HG03457 (cell line): ENCODE results near the gene PSMB11.
"Not testable (repeated sequence)": the region's sequence is repeated elsewhere in the genome, so short reads cannot be mapped to it uniquely, and the experiment has no call there.

ENCODE experiments used
- ATAC-seq: cut with Tn5 transposase; IDR thresholded peaks from one replicate; pipeline ENCODE4 v1.9.1; 2021; ENCODE audit warnings: moderate number of reproducible peaks; ENCODE audit not compliant: unreplicated experiment

Gene PSMB11

GRCh38 chr14:23013749-23014054, 28.3 kb upstream of the PSMB11 start:
- not testable (repeated sequence) for ATAC-seq

DNA sequence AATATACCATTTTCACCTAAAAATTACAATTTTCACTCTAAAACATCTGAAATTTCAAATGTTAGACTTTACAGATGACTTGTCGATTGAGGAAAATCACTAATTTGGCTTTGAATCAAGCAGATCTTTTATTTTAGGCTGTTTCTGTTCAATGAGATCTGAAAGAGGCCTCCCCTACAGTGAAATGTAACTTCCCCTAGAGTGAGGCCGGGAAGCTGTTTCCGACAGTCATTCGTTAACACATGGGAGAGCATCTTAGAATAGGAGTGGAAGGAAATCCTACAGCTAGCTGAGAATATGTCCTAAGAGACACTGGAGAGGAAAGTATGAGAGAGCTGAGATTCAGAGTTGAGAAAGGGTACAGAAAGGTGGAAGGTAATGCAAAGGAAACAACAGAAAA, 26.4 kb upstream of the PSMB11 start:
- ATAC-seq: no peak

GRCh38 chr14:23017091-23017490, 24.9 kb upstream of the PSMB11 start:
- no peak for ATAC-seq

GRCh38 chr14:23018107-23018506, 23.9 kb upstream of the PSMB11 start:
- ATAC-seq: no peak

DNA sequence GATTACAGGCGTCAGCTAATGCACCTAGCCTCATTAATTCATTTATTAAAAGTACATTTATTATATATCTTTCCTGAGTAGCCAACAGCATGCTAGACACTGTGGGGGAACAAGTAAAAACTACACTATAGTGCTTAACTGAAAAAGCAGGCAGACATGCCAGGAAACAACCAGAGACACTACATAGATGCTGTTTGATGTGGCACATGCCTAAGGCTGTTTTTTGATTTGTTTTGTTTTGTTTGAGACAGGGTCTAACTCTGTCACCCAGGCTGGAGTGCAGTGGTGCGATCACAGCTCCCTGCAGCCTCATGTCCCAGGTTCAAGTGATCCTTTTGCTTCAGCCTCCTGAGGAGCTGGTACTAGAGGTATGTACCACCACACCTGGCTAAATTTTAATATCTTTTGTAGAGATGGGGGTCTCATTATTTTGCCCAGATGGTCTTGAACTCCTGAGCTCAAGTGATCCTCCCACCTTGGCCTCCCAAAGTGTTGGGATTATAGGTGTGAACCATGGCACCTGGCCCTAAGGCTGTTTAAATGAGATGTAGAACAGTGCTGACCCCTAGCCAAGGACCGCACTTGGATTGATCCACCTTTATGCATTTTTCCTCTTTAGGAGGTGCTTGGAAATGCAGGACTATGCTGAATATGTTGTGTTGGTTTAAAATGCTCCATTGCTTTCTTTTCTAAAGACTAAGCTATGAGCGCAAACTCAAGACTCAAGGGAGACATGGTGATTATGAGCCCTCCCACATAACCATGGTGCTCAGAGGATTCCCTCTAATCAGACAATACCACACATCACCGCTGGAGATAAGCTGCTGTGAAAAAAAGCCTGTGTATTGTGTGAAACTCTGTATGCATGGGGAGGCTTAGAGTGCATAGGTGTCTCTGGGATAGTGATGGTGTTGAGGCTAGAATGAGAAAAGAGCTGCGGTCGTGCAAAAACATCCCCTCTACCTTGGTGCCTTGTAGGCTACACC, 21.6 kb upstream of the PSMB11 start:
- ATAC-seq: no peak

GRCh38 chr14:23021434-23021833, 20.6 kb upstream of the PSMB11 start:
- ATAC-seq: no peak

GRCh38 chr14:23021889-23022442, 20.0 kb upstream of the PSMB11 start:
- ATAC-seq: no peak

DNA sequence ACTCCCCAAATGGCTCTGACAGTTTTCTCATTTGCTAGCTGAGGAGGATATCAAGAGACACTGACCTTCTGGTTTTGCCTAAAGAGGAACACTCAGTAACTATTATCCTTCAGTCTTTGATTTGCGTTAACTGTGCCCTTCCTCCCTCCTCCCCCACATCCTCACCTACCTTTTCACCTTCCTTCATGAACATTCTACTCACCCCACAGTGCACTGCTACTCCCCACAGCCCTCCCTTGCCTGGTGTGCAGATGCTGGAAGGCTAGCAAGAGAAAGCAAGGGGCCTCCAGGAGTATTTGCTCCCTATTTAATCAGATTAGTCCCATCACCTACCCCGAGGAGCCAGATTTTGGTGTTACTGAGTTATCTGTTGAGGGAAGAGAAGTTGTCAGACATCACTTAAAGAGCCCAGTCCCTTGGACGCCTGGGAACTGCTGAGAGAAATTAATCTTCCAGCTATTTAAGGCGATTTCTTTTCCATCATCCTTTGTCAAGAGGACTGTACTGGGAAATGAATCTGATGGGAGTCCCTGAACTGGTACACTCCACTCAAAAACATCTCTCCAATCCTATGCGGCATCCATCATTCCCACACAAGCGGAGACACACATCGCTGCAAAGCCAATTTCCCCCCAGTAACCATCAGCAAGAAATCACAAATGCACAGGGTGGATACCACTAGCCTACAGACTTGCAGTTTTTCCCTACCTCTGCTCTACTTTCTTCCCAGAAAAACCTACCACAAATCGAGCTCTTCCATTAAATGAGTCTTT, 18.8 kb upstream of the PSMB11 start:
- no peak for ATAC-seq

GRCh38 chr14:23023795-23024152, 18.2 kb upstream of the PSMB11 start:
- ATAC-seq: no peak

GRCh38 chr14:23024612-23025075, 17.4 kb upstream of the PSMB11 start:
- ATAC-seq: no peak

- ATAC-seq: no peak
Measured at GRCh38 chr14:23025151-23025814, 16.7 kb upstream of the PSMB11 start.

DNA sequence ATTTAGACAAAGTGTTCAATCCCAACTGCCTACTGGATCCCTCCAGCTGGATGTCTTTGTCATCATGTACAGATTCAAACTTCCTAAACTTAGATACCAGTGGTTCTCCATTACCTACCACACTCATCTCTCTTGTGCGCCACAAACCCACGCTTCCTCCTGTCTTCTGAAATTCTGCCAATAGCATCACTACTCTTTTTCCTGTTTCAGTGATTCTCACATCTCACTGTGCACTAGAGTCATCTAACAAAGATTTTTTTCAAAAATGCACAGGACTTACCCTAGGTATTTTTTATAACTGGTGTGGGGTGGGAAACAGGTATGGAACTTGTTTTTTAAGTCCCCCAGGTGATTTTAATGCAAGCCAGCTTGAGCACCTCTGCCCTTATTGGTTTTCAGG, 13.2 kb upstream of the PSMB11 start:
- no peak for ATAC-seq

- ATAC-seq: no peak
Measured at GRCh38 chr14:23030936-23031335, 11.1 kb upstream of the PSMB11 start.

DNA sequence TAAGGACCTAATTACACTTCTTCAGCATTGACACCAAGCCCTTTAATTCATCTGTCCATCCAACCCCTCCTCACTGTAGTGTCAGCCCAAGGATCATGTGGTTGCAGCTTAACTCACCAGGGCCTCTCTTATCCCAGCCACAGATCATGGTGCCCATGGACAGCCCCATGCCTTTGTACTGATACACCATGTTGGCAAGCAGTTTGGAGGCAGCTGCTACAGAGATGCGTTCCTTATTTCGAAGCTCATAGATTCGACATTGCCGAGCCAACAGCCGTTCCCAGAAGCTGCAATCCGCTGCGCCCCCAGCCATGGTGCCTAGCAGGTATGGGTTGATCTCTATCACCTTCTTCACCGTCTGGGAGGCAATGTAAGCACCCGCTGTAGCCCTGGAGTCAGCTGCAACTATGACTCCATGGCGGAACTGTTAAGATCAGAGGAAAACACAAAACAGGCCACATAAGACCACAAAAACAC, 8.7 kb upstream of the PSMB11 start:
- no peak for ATAC-seq

- ATAC-seq: no peak
Measured at GRCh38 chr14:23033801-23034497, 8.1 kb upstream of the PSMB11 start.

DNA sequence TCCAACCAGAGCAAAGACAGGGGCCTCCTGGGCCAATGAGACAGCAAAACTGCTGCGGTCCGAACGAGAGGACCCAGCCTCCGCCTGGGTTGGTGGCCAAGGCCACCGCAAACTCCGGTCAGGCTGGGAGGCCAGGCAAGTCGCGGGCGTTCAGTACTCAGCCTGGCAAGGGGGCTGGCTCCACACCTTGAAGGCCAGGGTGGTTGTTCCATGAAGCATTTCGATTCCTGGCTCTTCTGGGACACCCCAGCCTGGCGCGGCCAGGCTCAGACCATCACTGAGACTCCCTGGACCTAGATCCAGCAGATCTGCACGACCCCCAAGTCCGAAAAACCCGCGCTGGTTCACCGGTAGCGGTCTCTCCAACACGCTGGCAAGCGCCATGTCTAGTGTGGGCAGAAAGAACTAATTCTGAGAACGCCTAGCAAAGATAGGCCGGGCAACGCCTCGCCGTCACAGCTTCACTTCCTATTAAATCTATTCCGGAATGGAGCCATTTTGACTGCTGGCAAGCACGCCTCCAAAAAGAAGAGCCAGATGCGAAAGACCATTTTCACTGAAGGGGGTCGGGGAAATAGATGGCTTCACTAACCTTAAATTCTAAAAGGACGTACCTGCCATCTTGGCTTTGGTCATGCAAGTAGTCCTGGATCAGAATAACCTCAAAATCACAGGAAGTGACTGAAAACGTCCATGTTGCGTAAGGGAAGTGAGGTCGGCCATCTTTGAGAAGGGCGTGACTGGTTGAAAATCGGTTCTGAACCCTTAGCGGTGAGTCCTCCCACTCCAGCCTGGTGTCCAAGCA, 7.3 kb upstream of the PSMB11 start, which contains the start of gene PSMB5:
Gene PSMB5 (minus strand): TSS at position 403 of the 805 bp plus-strand sequence. CDS start 19 bp downstream, at position 384.
- peak; percentile 72 for ATAC-seq

DNA sequence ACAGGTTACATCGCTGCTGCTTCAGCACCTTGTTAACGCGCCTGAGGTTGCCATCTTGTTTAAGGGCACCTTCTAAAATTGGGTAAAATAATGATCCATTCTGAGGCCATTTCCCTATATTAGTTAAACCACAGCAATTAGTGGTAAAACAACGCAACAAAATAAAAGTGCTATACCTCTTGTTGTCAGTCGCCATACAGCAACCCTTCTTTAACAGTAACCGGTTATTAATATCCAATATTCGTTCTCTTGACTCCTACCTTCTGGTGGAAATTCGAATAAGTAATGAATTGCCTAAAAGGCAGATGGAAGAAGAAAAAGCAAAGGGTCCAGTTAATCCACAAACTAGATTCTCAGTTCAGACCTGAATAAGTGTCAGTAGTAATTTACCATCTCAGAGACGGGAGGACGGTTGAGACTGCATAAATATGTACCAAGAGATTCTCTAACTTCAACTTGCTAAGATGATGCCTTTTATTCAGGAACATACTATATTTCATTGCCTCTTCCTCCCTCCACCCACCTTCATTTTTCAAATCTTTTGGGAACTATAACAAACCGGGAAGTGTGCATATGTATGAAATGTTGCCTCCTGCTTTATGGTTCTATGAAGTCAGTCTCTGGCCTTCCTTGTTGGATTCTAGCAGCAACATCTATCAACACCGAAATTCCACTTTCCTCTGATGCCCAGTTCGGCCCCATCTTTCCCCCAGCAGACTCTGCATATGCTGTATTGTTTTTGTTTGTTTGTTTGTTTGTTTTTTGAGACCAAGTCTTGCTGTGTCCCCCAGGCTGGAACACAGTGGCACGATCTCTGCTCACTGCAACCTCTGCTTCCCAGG, 6.5 kb upstream of the PSMB11 start:
- ATAC-seq: no peak

- ATAC-seq: no peak
Measured at GRCh38 chr14:23040100-23040499, 1.9 kb upstream of the PSMB11 start.

DNA sequence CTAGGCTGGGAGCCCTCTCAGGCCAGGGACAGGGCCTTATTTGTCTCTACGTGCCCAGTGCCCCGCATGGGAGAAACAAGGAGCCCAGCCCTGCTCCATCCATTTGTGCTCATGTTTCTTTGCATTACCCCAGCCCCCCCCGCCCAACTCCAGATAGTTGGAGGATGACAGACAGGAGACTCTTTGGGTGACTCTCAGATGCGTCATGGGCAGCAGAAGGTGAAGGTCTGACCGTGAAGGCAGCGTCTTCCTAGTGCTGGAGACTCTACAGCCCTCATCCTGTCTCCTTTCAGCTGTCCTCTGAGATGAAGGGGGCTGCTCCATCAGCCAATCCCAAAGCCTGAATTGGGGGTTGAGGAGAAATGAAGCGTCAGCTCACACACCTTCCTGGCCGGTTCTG, 283 bp upstream of the PSMB11 start:
- ATAC-seq: no peak
